SK-N-SH (cell line): ENCODE data around the gene ARHGAP20. TPM values are rescaled to one million over a fixed set of nuclear protein-coding genes. Genes with fewer than 3 reads are reported as not detected.

Experiments used
- CTCF ChIA-PET: fragments of 300-600, 350-600 bp; formaldehyde crosslinking; extraction: SDS; loops from one replicate; lab custom pipeline; 2021; lab: Yijun Ruan, JAX
- POLR2A ChIA-PET: fragments of 350-600 bp; sonication (Branson Sonifier 250); formaldehyde crosslinking; extraction: SDS; loops from one replicate; lab custom pipeline; 2020; ENCODE audit warnings: antibody characterized with exemption, inconsistent platforms; lab: Yijun Ruan, JAX
- DNase-seq: peaks from one replicate; pipeline ENCODE4 v3.0.0; 2012
- H2AFZ ChIP-seq: fragments of 200-600 bp; sonication (generic); 2 replicates; pipeline ENCODE4 v1.8.1; 2016; ENCODE audit warnings: antibody characterized with exemption, mild to moderate bottlenecking, low read depth
- H3F3A ChIP-seq: fragments of 200-600 bp; sonication (generic); replicated peaks from 2 replicates; pipeline ENCODE3; 2016; ENCODE audit warnings: antibody characterized with exemption, mild to moderate bottlenecking; ENCODE audit not compliant: insufficient read depth
- H3K27ac ChIP-seq, 2 experiments: fragments of 200-500 bp in 1 of 2; fragments of 200-600 bp in 1 of 2; sonication (Bioruptor generic) in 1 of 2; sonication (generic), shearing (Covaris generic) in 1 of 2; 2 replicates each; pipeline versions ENCODE4 v1.5.1 to v1.6.1; 2014 to 2016; ENCODE audit warnings: low read depth in 2 of 2, inconsistent platforms in 1 of 2, low read length in 1 of 2, mild to moderate bottlenecking in 1 of 2, mixed read lengths in 1 of 2
- H3K27me3 ChIP-seq: fragments of 200-600 bp; sonication (generic), shearing (Covaris generic); 2 replicates; pipeline ENCODE4 v1.6.1; 2016; ENCODE audit warnings: mixed run types; ENCODE audit not compliant: insufficient read depth
- H3K36me3 ChIP-seq, 2 experiments: fragments of 200-500 bp in 1 of 2; fragments of 200-600 bp in 1 of 2; sonication (Bioruptor generic) in 1 of 2; sonication (generic) in 1 of 2; replicated peaks in 1 of 2; 2 replicates each; pipeline versions ENCODE3 to v1.5.1; 2014 to 2016; ENCODE audit warnings: low read length in 1 of 2, mild to moderate bottlenecking in 1 of 2; ENCODE audit not compliant: insufficient read depth in 2 of 2, control insufficient read depth in 1 of 2
- H3K4me1 ChIP-seq, 2 experiments: fragments of 200-500 bp in 1 of 2; fragments of 200-600 bp in 1 of 2; sonication (Bioruptor generic) in 1 of 2; sonication (generic), shearing (Covaris generic) in 1 of 2; 2 replicates each; pipeline versions ENCODE4 v1.5.1 to v1.6.1; 2014 to 2016; ENCODE audit warnings: low read depth in 1 of 2, low read length in 1 of 2, mixed run types in 1 of 2; ENCODE audit not compliant: insufficient read depth in 2 of 2, control insufficient read depth in 1 of 2
- H3K4me2 ChIP-seq: fragments of 200-600 bp; sonication (generic), shearing (Covaris generic); 2 replicates; pipeline ENCODE4 v1.6.1; 2017; ENCODE audit warnings: mixed run types
- H3K4me3 ChIP-seq, 2 experiments: fragments of 200-500 bp in 1 of 2; fragments of 200-600 bp in 1 of 2; sonication (Bioruptor generic) in 1 of 2; sonication (generic), shearing (Covaris generic) in 1 of 2; 2 replicates each; pipeline versions ENCODE4 v1.5.1 to v1.8.1; 2014 to 2016; ENCODE audit warnings: low read depth in 2 of 2, inconsistent platforms in 1 of 2, low read length in 1 of 2, mild to moderate bottlenecking in 1 of 2, mixed read lengths in 1 of 2, moderate library complexity in 1 of 2
- H3K79me2 ChIP-seq: fragments of 200-600 bp; sonication (generic); 2 replicates; pipeline ENCODE4 v1.8.1; 2017; ENCODE audit warnings: mild to moderate bottlenecking; ENCODE audit not compliant: insufficient read depth
- H3K9ac ChIP-seq: fragments of 200-600 bp; sonication (generic); 2 replicates; pipeline ENCODE4 v1.6.1; 2017; ENCODE audit warnings: mixed run types
- H3K9me2 ChIP-seq: fragments of 200-600 bp; sonication (generic); 2 replicates; pipeline ENCODE4 v1.6.1; 2017; ENCODE audit warnings: mixed run types
- H3K9me3 ChIP-seq: fragments of 200-600 bp; sonication (generic); 2 replicates; pipeline ENCODE4 v1.6.1; 2017; ENCODE audit warnings: mixed run types, mild to moderate bottlenecking, moderate library complexity
- H4K20me1 ChIP-seq: fragments of 200-600 bp; sonication (generic); 2 replicates; pipeline ENCODE4 v1.6.1; 2017; ENCODE audit warnings: mild to moderate bottlenecking, mixed run types; ENCODE audit not compliant: insufficient read depth
- CTCF ChIP-seq: fragments of 200-600 bp; sonication (generic); IDR thresholded peaks from 2 replicates; pipeline ENCODE4 v1.6.1; 2017; ENCODE audit warnings: antibody characterized with exemption, mild to moderate bottlenecking, moderate library complexity
- ELF1 ChIP-seq: IDR thresholded peaks from 2 replicates; pipeline ENCODE4 v1.4.0; 2012
- EZH2phosphoT487 ChIP-seq: fragments of 200-600 bp; sonication (generic); IDR thresholded peaks from 2 replicates; pipeline ENCODE4 v1.6.1; 2017; ENCODE audit warnings: low read depth, mixed run types, mild to moderate bottlenecking, antibody characterized with exemption, moderate library complexity, borderline replicate concordance
- FOSL2 ChIP-seq: IDR thresholded peaks from 2 replicates; pipeline ENCODE4 v1.4.0; 2012; ENCODE audit warnings: low read depth, mild to moderate bottlenecking, moderate library complexity, borderline replicate concordance
- FOXJ3 ChIP-seq: sonication (generic); formaldehyde crosslinking; IDR thresholded peaks from 2 replicates; pipeline ENCODE4 v1.5.1; 2020; ENCODE audit warnings: mild to moderate bottlenecking, missing genetic modification reagents
- GATA2 ChIP-seq: sonication (generic); formaldehyde crosslinking; IDR thresholded peaks from 2 replicates; pipeline ENCODE4 v1.5.0; 2020; ENCODE audit warnings: mild to moderate bottlenecking, missing genetic modification reagents
- MAX ChIP-seq: IDR thresholded peaks from 2 replicates; pipeline ENCODE4 v1.4.0; 2012; ENCODE audit warnings: low read depth
- NFIC ChIP-seq: IDR thresholded peaks from 2 replicates; pipeline ENCODE4 v1.4.0; 2012; ENCODE audit warnings: borderline replicate concordance
- NRF1 ChIP-seq: IDR thresholded peaks from 2 replicates; pipeline ENCODE4 v1.6.1; 2012; ENCODE audit warnings: low read depth, mild to moderate bottlenecking, low read length
- RAD21 ChIP-seq: IDR thresholded peaks from 2 replicates; pipeline ENCODE4 v1.6.1; 2012; ENCODE audit warnings: mild to moderate bottlenecking, low read length
- RCOR1 ChIP-seq: fragments of 150-350 bp; IDR thresholded peaks from 2 replicates; pipeline ENCODE4 v1.6.1; 2017; ENCODE audit warnings: antibody characterized with exemption, low read length
- SIN3A ChIP-seq: IDR thresholded peaks from 2 replicates; pipeline ENCODE4 v1.6.1; 2012; ENCODE audit warnings: low read depth, mild to moderate bottlenecking, low read length, moderate library complexity, borderline replicate concordance
- TCF12 ChIP-seq: IDR thresholded peaks from 2 replicates; pipeline ENCODE4 v1.4.0; 2012
- TEAD4 ChIP-seq: IDR thresholded peaks from 2 replicates; pipeline ENCODE4 v1.4.0; 2012; ENCODE audit warnings: mild to moderate bottlenecking, borderline replicate concordance; ENCODE audit not compliant: insufficient read depth
- WGBS: methylation state at CpG from one replicate; pipeline ENCODE4 v1.1.6; 2017; ENCODE audit warnings: low lambda C conversion rate; 5-methylcytosine and 5-hydroxymethylcytosine counted together
- polyA plus RNA-seq, 3 experiments: library from polyadenylated mRNA; depleted of rRNA; stranded (reverse); fragments of >200 nt; gene quantifications; 2 replicates each; pipeline ENCODE4 v1.2.3, GENCODE V29; 2012

ARHGAP20 gene
- polyA plus RNA-seq, 1 of the 3 experiments (the other 2 are of a cell fraction) = 0.76 TPM

GRCh38 chr11:110761991-110762390 is 49.8 kb upstream of the ARHGAP20 start (continued):
- TF ChIP-seq CTCF (no peak), TEAD4 (no peak)

- ChIA-PET CTCF (interaction anchor here (0.7 kb wide), 1 partner anchor 118 kb away, joined by 4 read pairs; no protein-coding TSS in a partner anchor), POLR2A (no interaction called here)
- no peaks in the 10 kb centered on the region for H3K27me3 ChIP-seq
- H3K36me3 ChIP-seq = no peaks in the 10 kb centered on the region
- H2AFZ ChIP-seq = no peak overlapping the region
- H3K27ac ChIP-seq = no peak overlapping the region
- H4K20me1 ChIP-seq = no peaks in the 10 kb centered on the region
- no peak overlapping the region for H3K9ac ChIP-seq
- no peaks in the 10 kb centered on the region for H3K79me2 ChIP-seq
- H3K9me2 ChIP-seq = no peaks in the 10 kb centered on the region
- no peak overlapping the region for H3K4me2 ChIP-seq
- no peaks in the 10 kb centered on the region for H3K9me3 ChIP-seq
- TF ChIP-seq GATA2 (CRISPR knock-in tag) (no peak), SIN3A (no peak), ELF1 (no peak), CTCF (no peak), FOXJ3 (CRISPR knock-in tag) (no peak), FOSL2 (no peak), NRF1 (no peak), RCOR1 (no peak), MAX (no peak), TCF12 (no peak), EZH2phosphoT487 (no peak), RAD21 (no peak), NFIC (no peak)
- 62% methylated on average over 2 of the region's 2 CpGs for WGBS
- DNase-seq = no peak
- no peaks in the 10 kb centered on the region for H3F3A ChIP-seq
- peaks cover 8 to 16% of the 10 kb centered on the region in 2 experiments; a peak in 3 of 4 replicates for H3K4me1 ChIP-seq
- no peak overlapping the region for H3K4me3 ChIP-seq
These were observed 48.9 kb upstream of the ARHGAP20 start for GRCh38 chr11:110761131-110761530.
